SK-N-SH (cell line): Measurements from ENCODE around the gene SLC25A26.
A peak's percentile ranks its signal among the peaks of the same experiment; 100 is the strongest.

ENCODE experiments used
- CTCF ChIP-seq: fragments of 200-600 bp; sonication (generic); IDR thresholded peaks from 2 replicates; pipeline ENCODE4 v1.6.1; 2017; ENCODE audit warnings: antibody characterized with exemption, mild to moderate bottlenecking, moderate library complexity
- EZH2phosphoT487 ChIP-seq: fragments of 200-600 bp; sonication (generic); IDR thresholded peaks from 2 replicates; pipeline ENCODE4 v1.6.1; 2017; ENCODE audit warnings: low read depth, mixed run types, mild to moderate bottlenecking, antibody characterized with exemption, moderate library complexity, borderline replicate concordance
- MAX ChIP-seq: IDR thresholded peaks from 2 replicates; pipeline ENCODE4 v1.4.0; 2012; ENCODE audit warnings: low read depth
- MXI1 ChIP-seq: IDR thresholded peaks from 2 replicates; pipeline ENCODE4 v1.6.1; 2012; ENCODE audit warnings: mild to moderate bottlenecking, low read depth, low read length, improper control_type of control experiment
- NRF1 ChIP-seq: IDR thresholded peaks from 2 replicates; pipeline ENCODE4 v1.6.1; 2012; ENCODE audit warnings: low read depth, mild to moderate bottlenecking, low read length
- POLR2AphosphoS5 ChIP-seq: IDR thresholded peaks from 2 replicates; pipeline ENCODE4 v1.6.1; 2012; ENCODE audit warnings: low read depth, low read length
- REST ChIP-seq: IDR thresholded peaks from 2 replicates; pipeline ENCODE4 v1.6.1; 2012; ENCODE audit warnings: mild to moderate bottlenecking, low read depth, low read length, moderate library complexity
- RXRA ChIP-seq: IDR thresholded peaks from 2 replicates; pipeline ENCODE4 v1.4.0; 2012; ENCODE audit warnings: low read depth, mild to moderate bottlenecking, borderline replicate concordance
- SIN3A ChIP-seq: IDR thresholded peaks from 2 replicates; pipeline ENCODE4 v1.6.1; 2012; ENCODE audit warnings: low read depth, mild to moderate bottlenecking, low read length, moderate library complexity, borderline replicate concordance
- USF1 ChIP-seq: IDR thresholded peaks from 2 replicates; pipeline ENCODE4 v1.4.0; 2012; ENCODE audit warnings: low read depth, borderline replicate concordance
- USF2 ChIP-seq: fragments of 150-350 bp; IDR thresholded peaks from 2 replicates; pipeline ENCODE4 v1.6.1; 2017; ENCODE audit warnings: antibody characterized with exemption, low read length, low read depth, borderline replicate concordance
- ZBTB33 ChIP-seq: IDR thresholded peaks from 2 replicates; pipeline ENCODE4 v1.4.0; 2012; ENCODE audit warnings: low read depth, borderline replicate concordance

GRCh38 chr3:66196633-66197032 lies 24.2 kb upstream of the SLC25A26 start:
- no peak for TF ChIP-seq REST
- TF ChIP-seq USF2: no peak
- TF ChIP-seq CTCF: peak; percentile 69
- TF ChIP-seq NRF1: no peak
- no peak for TF ChIP-seq USF1
- TF ChIP-seq RXRA: no peak
- no peak for TF ChIP-seq MXI1
- TF ChIP-seq MAX: no peak
- TF ChIP-seq POLR2AphosphoS5: no peak
- no peak for TF ChIP-seq ZBTB33
- no peak for TF ChIP-seq EZH2phosphoT487
- TF ChIP-seq SIN3A: no peak
